Stimulated activated CD8-positive, alpha-beta memory T cell treated with anti-CD3 and anti-CD28 coated beads, Interleukin-7, amount 100 ng/mL, for 1 hour (primary cell): Measurements from ENCODE around the gene JAK1.
"Not testable (repeated sequence)": the region's sequence is repeated elsewhere in the genome, so short reads cannot be mapped to it uniquely, and the experiment has no call there.

Experiments used
- DNase-seq, 2 donors: peaks; one replicate each; pipeline ENCODE4 v3.0.0-alpha.2; 2020; ENCODE audit warnings: low read depth in 2 of 2

JAK1 gene

DNA sequence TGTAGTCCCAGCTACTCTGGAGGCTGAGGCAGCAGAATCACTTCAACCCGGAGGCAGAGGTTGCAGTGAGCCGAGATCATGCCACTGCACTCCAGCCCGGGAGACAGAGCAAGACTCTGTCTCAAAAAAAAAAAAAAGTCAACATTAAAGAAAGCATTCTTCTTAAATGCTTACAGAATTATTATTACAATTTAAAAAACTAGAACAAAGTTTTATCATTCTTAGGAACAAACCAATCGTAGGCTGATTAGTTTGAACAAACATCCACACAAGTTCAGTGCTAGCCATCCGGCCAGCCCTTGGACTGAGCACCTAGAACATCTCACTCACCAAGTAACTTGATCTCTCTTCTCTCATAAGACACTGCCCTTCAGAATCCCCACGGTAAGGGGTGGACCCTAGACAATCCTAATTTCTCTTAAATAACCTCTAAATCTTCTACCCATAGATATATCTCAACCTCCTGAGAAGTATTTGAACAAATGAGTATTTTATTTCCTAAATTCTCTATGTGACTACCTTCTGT is 16.0 kb downstream of the JAK1 start:
- no peak for DNase-seq

DNA sequence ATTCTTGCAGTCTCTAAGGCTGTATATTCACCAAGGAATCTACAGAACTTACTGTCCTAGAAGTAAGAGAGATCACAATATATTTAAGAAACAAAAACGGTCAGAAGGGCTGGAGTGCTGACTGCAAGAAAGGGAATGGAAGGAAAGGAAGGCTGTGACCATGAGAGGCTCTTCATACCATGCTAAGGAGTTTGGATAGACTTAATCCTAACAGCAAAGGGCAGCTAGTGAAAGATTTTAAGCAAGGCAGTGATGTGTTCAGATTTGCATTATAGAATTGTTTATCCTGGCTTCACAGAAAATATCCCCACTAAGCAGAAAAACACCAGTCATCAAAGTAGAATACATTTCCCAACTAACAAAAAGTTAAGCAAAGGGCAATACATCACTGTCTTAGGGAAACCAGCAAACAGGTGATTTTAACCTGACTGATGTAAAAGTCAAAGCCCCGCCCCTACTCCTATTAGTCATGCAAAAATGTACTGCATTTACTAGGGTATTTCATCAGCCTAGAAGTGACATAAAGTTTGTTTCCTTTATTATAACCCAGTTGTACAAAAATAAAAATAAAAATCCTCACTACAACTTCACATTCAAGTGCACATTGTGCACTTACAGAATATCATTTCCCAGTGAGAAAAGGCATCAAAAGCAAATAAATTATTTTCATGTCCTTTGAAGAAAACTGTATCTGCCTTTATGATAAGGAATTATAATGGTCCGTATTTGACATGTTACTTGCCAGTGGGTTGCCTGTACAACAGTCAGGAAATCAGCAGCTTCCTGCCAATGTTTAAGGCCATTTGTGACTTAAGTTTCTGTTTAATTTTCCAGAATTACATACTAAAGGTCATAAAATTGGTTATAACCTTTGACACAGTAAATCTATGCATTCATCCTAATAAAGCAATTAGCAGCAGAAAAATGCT is 17.2 kb downstream of the JAK1 start:
- no peak for DNase-seq

DNA sequence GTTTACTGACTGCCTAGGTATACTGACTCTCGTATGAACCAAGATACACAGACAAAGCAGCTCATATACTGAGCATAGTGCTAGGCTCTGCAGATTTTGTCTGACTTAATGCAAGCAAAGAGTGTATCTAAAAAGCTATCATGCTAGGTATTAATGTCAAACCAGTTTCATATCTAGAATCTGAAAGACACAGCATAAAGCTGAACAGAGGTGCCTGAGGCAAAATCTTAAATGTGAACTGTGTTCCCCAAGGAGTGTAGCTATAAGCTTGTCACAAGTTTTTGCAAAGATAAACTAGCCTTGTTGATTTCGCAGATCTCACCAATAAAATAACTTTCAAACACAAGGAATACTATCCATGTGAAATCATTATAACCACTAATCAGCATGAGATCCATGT is 18.1 kb downstream of the JAK1 start:
- DNase-seq = no peak

DNA sequence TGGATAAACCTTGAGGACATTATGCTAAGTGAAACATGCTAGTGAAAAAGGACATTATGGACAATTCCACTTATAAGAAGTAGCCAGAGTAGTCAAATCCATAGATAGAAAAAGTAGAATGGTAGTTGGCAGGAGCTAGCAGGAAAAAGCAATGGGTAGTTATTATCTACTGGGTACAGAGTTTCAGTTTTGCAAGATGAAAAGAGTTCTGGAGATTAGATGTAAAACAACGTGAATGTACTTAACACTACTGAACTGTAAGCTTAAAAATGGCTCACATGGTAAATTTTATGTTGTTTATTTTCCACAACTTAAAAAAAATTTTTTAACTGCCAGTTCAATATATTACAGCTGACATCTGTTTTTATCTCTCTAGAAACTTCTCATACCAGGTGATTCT is 19.4 kb downstream of the JAK1 start:
- no peak for DNase-seq

DNA sequence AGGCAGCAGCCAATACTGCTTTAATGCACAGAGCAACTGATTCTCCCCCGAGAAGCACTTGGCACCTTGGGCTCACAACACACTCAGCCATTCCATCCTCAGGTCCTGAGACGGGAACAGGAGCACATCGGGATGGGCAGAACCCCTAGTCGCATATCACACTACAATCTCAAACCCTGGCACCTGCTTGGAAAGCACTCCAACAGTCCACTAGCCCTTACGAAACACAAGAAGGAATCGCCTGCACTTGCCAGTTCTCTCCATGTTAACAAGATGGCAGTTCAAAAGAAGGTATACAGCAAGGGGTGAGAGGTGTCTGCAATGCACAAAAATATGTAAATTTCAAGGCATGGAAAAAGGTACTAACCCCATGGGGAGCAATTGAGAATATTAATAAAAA is 21.4 kb downstream of the JAK1 start:
- no peak for DNase-seq

DNA sequence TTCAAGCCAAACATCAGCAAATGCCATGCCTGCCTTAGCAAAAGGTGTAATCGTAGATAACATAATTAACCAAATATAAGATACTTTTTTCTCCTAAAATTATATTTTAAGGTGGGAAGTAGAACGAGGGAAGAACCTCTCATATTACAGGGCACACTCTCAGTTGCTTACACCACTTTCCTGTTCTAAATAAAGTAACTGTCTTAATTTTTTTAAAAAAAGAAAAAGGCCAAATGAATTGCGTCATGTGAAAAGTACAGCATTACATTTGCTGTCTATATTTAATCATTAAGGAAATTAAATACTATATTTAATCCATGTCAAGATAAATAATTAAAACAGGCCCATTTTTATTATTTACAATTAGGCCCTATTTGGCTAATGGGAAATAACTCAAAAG is 23.7 kb downstream of the JAK1 start:
- DNase-seq = no peak

DNA sequence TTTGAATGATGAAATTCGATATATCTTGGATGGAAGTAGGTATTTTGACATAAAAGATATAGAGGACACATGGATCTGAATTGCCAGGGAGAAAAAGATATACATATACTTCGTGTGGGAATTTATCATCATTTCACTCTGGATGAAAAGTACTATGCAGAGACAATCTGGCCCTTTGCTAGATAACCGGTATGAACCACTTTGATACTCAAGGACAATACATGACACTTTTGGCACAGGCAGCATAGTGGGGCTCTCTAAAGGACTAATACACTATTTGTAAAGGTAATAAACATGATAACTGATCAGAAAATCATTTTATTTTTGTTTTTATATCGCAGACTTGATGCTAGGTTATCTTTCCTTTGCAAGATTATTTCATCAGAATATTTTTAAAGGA is 24.2 kb downstream of the JAK1 start:
- DNase-seq = no peak

DNA sequence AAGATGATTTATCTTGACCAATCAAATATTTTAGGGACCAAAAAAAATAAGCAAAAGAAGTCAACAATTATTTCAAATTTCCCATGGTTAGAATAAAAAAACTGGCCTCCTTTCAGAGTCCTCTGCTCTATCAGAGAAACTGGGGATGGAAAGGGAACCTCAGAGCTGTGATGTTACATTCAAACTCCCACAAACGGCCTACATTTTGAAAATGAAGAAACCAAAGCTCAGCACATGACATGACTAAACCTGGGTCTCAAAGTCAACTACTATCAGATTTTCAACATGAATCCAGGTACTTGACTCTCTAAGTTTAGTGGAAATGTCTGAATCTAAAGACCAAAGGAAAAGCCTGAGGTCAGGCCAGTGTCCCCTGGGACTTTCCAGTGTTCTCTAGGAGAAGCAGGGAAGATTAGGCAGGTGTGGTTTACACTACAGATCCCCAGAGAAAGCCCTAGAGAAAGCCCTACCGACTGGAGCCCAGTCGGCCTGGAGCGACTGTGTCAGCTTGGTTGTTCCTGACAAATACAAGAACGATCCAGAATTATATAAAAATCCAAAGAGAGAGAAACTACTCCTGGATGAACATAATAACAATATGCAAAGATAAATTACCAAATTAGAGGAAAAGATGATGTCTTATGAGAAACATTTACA is 24.8 kb downstream of the JAK1 start:
- no peak for DNase-seq

DNA sequence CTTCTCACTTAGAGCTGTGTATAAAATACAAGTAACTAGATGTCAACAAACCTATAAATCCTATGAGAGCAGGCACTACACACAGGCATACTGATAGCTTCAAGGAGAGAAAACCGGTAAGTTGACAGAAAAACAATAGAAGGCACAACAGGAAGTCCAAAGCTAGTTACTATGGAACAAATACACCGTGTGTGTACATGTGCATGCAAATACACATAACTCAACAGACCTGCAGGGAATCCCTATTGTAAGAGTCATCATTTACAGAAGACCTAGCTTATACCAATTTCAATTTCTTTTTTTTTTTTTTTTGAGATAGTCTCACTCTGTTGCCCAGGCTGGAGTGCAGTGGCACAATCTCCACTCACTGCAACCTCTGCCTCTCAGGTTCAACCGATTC is 26.3 kb downstream of the JAK1 start:
- DNase-seq = no peak

DNA sequence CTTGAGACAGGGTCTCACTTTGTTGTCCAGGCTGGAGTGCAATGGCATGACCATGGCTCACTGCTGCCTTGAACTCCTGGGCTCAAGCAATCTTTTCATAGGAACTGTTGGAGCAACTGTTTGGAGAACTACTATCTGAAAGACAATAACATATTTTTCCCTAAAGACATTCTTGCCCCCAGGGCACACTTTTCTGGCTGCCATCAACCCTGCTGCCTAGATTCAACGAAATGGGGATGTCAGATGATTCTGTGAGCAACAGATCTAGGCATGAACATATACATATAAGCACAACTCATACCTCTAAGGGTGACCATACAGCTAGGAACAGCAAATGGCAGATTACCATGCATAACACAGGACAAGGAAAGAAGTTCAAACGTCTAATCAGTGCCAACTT is 27.4 kb downstream of the JAK1 start:
- DNase-seq = no peak

DNA sequence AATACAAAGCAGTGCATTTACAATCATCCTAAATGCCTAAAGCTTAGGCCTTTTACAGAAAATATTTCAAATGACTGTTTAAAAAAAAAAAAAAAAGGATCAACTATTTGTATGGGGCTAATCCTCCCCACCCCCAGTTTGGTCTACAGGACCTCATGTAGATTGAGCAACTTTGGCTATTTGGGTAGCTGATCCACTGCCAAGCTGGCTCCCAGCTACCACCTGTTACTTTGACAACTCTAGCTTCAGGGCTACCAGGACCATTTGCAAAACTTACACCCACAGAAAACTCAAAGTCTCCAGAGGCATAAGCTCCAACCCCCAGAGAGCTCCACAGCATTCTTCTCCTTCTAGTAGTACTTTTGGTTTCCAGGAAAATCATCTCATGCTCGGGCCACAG is 29.4 kb downstream of the JAK1 start:
- no peak for DNase-seq

DNA sequence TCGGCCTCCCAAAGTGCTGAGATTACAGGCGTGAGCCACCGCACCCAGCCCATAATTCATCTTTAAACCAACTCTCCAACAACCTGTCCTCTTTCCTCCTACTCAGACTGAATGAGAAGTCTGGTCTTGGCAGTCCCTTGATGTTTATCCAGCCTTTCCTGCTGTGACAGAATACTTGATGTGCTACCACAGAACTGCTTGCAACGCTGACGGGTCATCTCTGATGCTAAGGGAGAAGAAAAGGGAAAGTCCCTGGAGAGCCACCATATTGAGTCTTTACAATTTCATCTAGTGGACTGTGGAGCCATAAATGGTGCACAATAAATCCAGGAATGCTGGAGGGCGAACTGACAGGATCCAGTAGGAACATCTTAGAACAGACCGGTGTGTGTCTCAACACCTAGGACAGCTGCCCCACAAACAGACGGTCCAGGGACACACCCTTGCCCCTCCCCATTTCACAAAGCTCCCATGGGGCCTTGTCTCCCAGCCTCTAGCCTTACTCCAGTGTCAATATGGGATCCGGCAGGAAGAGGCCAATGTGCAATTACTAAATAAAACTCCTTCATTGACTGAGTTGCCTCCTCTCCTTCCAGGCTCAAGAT is 30.7 kb downstream of the JAK1 start:
- no peak for DNase-seq

DNA sequence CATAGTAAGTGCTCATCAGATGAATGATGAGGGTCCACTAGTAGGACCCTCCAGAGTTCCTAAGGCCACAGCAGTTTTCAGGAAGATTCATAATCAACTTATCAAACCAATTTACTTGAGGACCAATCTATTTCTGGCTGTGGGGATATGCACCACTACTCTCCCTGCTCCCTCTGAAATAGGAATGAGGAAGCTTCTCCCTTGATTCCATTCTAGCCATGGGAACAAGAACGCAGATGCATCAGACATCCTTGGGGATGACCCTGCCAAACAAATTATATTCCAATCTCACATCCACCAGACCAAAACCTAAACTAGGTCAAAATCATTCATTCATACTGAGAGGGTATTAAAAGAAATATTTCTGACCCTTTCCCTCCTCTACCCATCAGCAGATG is 31.5 kb downstream of the JAK1 start:
- no peak for DNase-seq

DNA sequence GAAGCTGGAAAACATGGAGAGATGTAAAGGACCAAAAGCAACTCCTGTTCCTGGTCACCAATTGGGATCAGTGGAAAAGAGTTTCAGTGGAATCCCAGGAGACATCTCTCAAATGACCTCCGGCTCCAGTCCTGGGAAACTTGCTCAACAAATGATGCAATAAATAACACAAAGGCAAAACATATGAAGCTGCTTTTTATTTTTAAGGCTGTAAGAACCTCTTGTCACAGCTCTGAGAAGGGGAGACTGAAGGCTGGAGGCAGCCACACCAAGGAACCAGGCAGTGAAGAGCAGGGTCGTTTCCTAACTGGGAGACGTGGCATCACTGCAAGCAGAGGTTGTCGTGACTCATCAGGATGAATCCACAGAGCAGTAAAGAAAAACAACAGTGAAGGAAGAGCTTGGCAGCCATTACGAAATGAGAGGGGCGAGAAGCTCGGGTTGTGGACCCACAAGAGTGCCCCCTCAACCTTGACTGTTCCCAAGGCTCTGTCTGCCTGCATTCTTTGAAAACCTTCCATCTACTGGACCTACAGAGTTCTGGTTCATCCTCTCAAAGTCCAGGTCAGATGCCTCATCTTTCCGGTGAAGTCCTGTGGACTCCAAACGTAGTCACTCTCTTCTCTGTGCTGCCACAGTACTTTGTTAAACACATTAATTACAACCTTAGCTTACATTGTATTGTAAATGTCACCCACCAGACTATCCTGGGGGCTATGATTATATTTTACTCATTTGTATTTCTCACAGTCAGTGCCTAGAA is 32.1 kb downstream of the JAK1 start:
- no peak for DNase-seq

DNA sequence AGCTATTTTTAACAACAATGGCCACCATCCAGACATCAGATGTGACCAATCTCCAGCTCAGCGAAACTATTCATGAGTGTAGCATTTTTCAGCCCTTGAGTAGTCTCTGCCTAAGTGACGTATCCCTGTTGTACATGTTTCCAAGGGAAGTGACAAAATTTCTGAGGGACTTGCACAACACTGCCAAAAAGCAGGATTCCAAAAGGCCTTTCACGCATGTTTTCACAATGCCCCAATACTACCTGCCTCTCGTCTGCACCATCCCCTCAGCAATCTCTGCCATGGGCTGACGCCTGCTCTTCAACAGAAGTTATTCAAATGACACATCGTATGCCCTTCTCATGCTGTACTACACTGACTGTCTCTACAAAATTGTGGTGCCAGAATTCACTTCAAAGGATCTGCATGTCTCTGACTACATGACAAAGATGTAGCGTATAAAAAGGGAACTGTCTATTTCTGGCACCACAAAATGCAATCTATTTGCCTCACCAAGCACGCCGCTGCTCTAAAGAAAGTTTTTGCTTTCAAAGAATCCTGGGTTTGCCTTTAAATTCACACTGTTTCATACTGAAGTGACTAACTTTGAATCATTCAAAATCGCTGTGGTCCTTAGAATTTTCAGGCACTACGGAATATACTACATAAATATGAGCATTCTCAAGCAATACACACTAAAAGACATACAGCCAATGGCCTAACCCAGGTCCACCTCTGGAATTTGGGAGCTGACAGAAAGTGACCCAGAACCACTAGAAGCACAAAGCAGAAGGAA is 32.9 kb downstream of the JAK1 start:
- no peak for DNase-seq

DNA sequence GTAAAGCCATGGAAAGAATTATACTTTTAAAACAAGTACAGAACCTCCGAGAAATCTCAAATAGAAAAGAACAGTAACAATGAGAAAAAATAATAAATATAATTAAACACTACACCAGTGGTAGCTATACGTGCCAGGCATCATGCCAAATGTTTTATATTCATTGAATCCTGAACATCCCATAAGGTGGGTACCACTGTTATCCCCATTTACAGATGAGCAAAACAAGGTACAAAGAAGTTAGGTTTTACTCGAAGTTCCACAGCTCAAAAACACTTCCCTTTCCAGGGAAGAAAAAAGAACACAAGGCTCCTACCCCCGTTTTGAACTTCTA is 33.4 kb downstream of the JAK1 start:
- DNase-seq = no peak

DNA sequence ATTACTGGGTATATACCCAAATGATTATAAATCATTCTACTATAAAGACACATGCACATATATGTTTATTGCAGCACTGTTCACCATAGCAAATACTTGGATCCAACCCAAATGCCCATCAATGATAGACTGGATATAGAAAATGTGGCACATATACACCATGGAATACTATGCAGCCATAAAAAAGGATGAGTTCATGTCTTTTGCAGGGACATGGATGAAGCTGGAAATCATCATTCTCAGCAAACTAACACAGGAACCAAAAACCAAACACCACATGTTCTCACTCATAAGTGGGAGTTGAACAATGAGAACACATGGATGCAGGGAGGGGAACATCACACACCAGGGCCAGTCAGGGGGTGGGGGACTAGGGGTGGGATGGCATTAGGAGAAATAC is 35.7 kb downstream of the JAK1 start:
- not testable (repeated sequence) for DNase-seq

DNA sequence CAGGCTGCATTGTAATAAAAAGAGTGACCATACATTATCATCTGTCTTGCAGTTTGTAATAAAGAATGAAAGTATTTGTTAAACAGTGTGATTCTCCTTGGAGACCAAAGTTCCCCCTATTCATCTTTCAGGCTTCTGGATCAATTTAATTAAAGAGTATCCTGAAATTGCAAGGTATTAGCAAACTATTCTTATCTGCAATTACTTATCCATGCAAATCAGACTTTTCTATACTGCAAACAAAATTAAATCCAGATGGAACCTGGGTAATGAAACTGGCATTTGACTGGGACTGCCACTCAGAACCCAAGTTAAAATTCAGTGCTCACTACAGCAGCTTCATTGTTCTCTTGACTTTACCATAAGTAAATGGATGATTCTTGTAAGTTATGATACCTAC is 37.1 kb downstream of the JAK1 start:
- no peak for DNase-seq

DNA sequence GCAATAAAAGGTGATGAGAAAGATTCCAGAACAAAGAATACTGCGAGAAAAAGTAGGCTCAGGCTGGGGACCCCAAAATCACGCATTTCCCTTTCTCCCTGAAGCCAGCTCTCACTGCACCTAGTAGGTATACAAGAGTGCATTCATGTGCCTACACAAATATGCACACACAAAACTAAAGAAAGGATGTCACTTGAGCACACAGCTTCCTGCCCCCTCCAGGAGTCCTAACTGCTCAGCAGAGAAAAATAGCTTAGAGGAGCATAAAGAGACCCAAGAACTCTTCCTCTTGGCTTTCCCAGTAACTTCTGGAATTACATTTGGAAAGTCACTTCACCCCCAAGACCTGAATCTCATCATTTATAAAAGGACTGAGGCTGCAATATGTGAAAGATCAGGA is 38.0 kb downstream of the JAK1 start:
- no peak for DNase-seq

DNA sequence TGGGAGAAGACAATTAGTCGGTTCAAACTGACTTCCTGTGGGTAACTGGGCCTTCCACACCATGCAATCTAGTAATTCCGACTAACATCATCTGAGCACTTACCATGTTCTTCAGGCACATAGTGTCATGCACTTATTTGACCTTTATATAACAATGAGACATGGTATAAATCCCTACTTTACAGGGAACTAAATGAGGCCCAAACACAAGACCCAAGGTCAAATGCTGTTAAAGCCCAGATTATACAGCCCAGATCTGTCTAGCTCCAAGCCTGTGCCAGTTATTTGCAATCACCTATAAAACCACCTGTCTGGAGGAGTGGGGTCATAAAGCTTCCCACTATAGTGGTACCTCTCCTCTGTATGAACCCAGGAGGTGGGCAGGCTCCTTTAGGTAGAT is 40.8 kb downstream of the JAK1 start:
- DNase-seq = no peak

DNA sequence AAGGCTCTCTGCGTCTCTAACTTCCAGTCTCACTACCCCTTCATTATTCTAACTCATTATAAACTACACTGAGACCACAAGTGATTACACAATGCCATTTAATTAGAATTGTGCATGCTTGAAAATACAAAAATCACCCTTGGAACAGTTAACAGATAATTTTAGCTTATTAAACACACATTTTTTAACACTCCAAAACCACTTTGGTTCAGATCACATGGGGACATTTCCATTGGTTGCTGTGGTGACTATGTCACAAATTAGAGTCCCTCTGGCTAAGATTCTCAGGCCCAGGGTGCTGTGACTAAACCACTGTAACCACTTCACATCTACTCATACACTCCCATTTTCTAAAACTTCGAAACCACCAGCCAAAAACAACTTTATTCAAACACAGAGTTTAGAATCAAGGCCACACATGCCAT is 43.0 kb downstream of the JAK1 start:
- peak in 1 of 2 donors; percentile 13 for DNase-seq
